ENCODE measurements around the gene STPG3. TPM values are rescaled to one million over a fixed set of nuclear protein-coding genes. Genes with fewer than 3 reads are reported as not detected.

STPG3 gene
- total and polyA plus RNA-seq, 9 of the 15 experiments (the other 6 are each of a cell fraction or from before 2014, with no cell fraction given) = not detected

DNA sequence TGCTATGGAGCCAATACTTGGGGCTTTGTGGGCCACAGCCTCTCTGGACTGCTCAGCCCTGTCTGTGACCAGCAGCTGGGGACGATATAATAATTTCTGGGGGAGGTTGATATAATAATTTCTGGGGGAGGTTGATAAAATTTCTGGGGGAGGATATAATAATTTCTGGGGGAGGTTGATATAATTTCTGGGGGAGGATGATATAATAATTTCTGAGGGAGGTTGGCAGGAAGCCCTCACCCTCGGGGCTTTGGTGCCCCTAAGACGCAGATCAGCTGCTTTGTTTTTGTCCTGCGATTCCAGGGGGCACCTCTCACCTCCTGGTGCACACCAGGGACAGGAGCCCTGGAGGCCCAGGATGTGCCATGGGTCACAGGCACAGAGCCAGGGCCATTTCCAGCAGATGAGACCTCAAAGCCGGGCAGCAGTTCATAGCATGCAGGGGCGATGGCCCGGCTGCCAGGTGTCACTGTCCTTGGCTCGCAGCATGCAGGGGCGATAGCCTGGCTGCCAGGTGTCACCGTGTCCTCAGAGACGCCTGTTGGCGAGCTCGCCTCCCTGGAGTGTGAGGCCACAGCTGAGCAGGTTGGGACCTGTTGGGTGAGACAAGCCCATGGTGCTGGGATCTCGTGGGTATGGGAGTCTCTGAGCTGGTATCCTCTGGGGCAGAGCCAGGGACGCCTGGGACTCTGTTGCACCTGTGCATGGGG is 22.7 kb downstream of the STPG3 start:
- H3K9me3 ChIP-seq (replicated peaks; ENCODE audit: control insufficient read depth, insufficient read depth, low read depth, low read length) = no peaks in the 10 kb centered on the region
- no peak for FAIRE-seq

More for the DNA sequence above, 22.7 kb downstream of the STPG3 start:
- Histone ChIP-seq H3K9me1 (ENCODE audit: control insufficient read depth, insufficient read depth, low read length) (no peaks in the 10 kb centered on the region), H3K79me2 (ENCODE audit: control insufficient read depth, insufficient read depth, low read length) (peaks cover 23% of the 10 kb centered on the region), H3K27ac (ENCODE audit: extremely low read depth, low read depth, low read length) (no peak overlapping the region), H3K4me3 (no peak overlapping the region), H3K27me3 (ENCODE audit: control insufficient read depth in 2 of 2, insufficient read depth in 2 of 2, low read length in 2 of 2) (no peaks in the 10 kb centered on the region), H2AFZ (ENCODE audit: low read depth, low read length) (no peak overlapping the region), H3K36me3 (ENCODE audit: control insufficient read depth, insufficient read depth, low read length) (peaks cover 50% of the 10 kb centered on the region), H3K4me2 (ENCODE audit: insufficient read depth, low read length) (no peak overlapping the region), H4K20me1 (replicated peaks; ENCODE audit: control insufficient read depth, insufficient read depth, low read length) (no peaks in the 10 kb centered on the region), H3K9ac (ENCODE audit: insufficient read depth in 1 of 2, low read depth in 2 of 2, low read length in 2 of 2) (peak overlapping the region in 1 of 2 experiments; percentile 88; a peak in 2 of 4 replicates), H3K4me1 (replicated peaks in 1 of 2; ENCODE audit: control insufficient read depth in 2 of 2, insufficient read depth in 2 of 2, low read length in 2 of 2) (peaks cover 27 to 87% of the 10 kb centered on the region in 2 experiments)
- in situ Hi-C loops (cut with MboI) = no loop called here
- ChIA-PET CTCF (ENCODE audit: low intra/inter-chr PET ratio) (no interaction called here), POLR2A (interaction anchor here (0.6 to 1.3 kb wide), 8 partner anchors 9 to 388 kb away, joined by 3 to 6 read pairs (median 3); partner anchors contain the start of gene TRAF2)
- intact Hi-C loops (cut with micrococcal nuclease) = no loop called here
- TF ChIP-seq RBFOX2 (IDR thresholded peaks at IDR 0.05; ENCODE audit: low read depth, low read length) (peak; percentile 55), KLF6 (CRISPR knock-in tag; IDR thresholded peaks at IDR 0.05; ENCODE audit: borderline replicate concordance) (no peak), FOXM1 (IDR thresholded peaks at IDR 0.05; ENCODE audit: low read depth) (no peak), FOXM1 (CRISPR knock-in tag; IDR thresholded peaks at IDR 0.05; ENCODE audit: low read depth) (0 out of 2 replicates have a peak, but pooled peaks have one; percentile 36), POLR2G (IDR thresholded peaks at IDR 0.05; ENCODE audit: low read depth, low read length) (peak; percentile 60)
- TF ChIP-seq, protein P1, sequence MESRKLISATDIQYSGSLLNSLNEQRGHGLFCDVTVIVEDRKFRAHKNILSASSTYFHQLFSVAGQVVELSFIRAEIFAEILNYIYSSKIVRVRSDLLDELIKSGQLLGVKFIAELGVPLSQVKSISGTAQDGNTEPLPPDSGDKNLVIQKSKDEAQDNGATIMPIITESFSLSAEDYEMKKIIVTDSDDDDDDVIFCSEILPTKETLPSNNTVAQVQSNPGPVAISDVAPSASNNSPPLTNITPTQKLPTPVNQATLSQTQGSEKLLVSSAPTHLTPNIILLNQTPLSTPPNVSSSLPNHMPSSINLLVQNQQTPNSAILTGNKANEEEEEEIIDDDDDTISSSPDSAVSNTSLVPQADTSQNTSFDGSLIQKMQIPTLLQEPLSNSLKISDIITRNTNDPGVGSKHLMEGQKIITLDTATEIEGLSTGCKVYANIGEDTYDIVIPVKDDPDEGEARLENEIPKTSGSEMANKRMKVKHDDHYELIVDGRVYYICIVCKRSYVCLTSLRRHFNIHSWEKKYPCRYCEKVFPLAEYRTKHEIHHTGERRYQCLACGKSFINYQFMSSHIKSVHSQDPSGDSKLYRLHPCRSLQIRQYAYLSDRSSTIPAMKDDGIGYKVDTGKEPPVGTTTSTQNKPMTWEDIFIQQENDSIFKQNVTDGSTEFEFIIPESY (CRISPR knock-in tag; IDR thresholded peaks at IDR 0.05) = no peak
- TF ChIP-seq, protein P2, sequence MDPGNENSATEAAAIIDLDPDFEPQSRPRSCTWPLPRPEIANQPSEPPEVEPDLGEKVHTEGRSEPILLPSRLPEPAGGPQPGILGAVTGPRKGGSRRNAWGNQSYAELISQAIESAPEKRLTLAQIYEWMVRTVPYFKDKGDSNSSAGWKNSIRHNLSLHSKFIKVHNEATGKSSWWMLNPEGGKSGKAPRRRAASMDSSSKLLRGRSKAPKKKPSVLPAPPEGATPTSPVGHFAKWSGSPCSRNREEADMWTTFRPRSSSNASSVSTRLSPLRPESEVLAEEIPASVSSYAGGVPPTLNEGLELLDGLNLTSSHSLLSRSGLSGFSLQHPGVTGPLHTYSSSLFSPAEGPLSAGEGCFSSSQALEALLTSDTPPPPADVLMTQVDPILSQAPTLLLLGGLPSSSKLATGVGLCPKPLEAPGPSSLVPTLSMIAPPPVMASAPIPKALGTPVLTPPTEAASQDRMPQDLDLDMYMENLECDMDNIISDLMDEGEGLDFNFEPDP (CRISPR knock-in tag; IDR thresholded peaks at IDR 0.05) = no peak
- ATAC-seq (no peak), DNase-seq (ENCODE audit: extremely low read depth in 1 of 4, low spot score in 3 of 4) (peak in 2 of 4 experiments; percentile 59 to 62)
- WGBS (ENCODE audit: insufficient coverage, low coverage, missing lambda C conversion rate) = 79% methylated on average over 14 of the region's 15 CpGs
- BruUV-seq (replicated peaks) = no TSS peak
